Fibroblast of gingiva (primary cell): Measurements from ENCODE around the gene MIB1.

ENCODE experiments used
- DNase-seq: peaks from one replicate; pipeline ENCODE4 v3.0.0-alpha.2; 2011; ENCODE audit warnings: low read depth

MIB1 gene

GRCh38 chr18:21894619-21895367, 154.2 kb downstream of the MIB1 start:
- peak; percentile 32 for DNase-seq

GRCh38 chr18:21896732-21897336, 156.2 kb downstream of the MIB1 start:
- DNase-seq = no peak

GRCh38 chr18:21897811-21898210, 157.2 kb downstream of the MIB1 start:
- peak; percentile 16 for DNase-seq

GRCh38 chr18:21900605-21901352, 160.2 kb downstream of the MIB1 start:
- DNase-seq = no peak

- DNase-seq = no peak
Measured at GRCh38 chr18:21901423-21901945, 160.9 kb downstream of the MIB1 start.

- DNase-seq = no peak
Measured at GRCh38 chr18:21903709-21904108, 163.1 kb downstream of the MIB1 start.

GRCh38 chr18:21904856-21905255, 164.3 kb downstream of the MIB1 start:
- no peak for DNase-seq

GRCh38 chr18:21907451-21907850, 166.9 kb downstream of the MIB1 start:
- DNase-seq = no peak

- DNase-seq = no peak
Measured at GRCh38 chr18:21908711-21909110, 168.1 kb downstream of the MIB1 start.

- no peak for DNase-seq
Measured at GRCh38 chr18:21910906-21911305, 170.3 kb downstream of the MIB1 start.

- no peak for DNase-seq
Measured at GRCh38 chr18:21911551-21911950, 171.0 kb downstream of the MIB1 start.

GRCh38 chr18:21912339-21913239, 172.0 kb downstream of the MIB1 start:
- DNase-seq = no peak

- peak; percentile 24 for DNase-seq
Measured at GRCh38 chr18:21914739-21915319, 174.2 kb downstream of the MIB1 start.

- DNase-seq = no peak
Measured at GRCh38 chr18:21915546-21915945, 175.0 kb downstream of the MIB1 start.

- DNase-seq = no peak
Measured at GRCh38 chr18:21916594-21916993, 176.0 kb downstream of the MIB1 start.

GRCh38 chr18:21918693-21919092, 178.1 kb downstream of the MIB1 start:
- DNase-seq = no peak
